ENCODE results near the gene WDR82.

GRCh38 chr3:52256159-52256558 is 22.3 kb downstream of the WDR82 start:
- TF ChIP-seq CTCF (IDR thresholded peaks at IDR 0.05) (no peak), POLR2A (IDR thresholded peaks at IDR 0.05) (no peak)

Measured in Peyer's patch (tissue), 4 donors.